GM19467 (cell line): ENCODE measurements around the gene NOD2.

Experiments used
- ATAC-seq: cut with Tn5 transposase; IDR thresholded peaks from one replicate; pipeline ENCODE4 v1.9.1; 2021; ENCODE audit warnings: mild to moderate bottlenecking, moderate library complexity; ENCODE audit not compliant: unreplicated experiment

NOD2 gene

DNA sequence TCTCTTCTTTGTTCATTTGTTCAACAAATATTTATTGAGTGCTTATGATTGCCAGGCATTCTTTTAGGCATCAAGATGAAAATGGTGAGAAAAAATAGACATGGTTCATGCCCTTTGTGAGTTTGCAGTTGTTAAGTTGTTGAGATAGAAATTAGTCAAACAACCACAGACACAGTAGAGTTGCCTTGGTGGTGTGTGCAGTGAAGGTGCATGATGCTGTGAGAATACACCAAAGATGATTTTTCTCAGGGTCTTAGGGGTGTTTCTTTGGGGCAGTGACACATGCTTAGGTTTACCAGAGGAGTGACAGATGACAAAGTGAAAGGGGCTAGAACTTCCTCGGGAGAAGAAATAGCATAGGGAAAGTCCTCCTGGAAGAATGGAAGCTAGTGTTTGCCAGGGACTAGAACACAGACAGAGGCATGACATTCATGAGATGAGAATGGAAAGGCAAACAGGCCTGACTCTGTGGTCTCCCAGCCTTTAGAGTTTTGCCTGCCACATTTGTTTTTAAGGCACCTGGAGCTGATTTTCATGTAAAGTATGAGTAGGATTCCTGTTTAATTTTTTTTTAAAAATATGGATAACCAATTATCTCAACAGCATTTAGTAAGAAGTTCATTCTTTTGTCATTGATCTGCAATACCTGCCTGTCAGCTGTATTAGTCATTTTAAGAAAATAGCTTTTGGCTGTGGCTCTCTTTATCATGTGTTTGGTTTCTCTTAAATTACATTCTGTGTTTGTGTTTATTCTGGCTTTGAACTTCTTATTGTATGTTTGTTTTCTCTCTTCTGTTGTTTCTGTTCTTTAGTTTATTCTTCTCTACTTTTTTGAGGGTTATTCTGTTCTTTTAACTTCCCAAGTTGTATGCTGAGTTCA, 85.1 kb downstream of the NOD2 start:
- ATAC-seq: no peak

DNA sequence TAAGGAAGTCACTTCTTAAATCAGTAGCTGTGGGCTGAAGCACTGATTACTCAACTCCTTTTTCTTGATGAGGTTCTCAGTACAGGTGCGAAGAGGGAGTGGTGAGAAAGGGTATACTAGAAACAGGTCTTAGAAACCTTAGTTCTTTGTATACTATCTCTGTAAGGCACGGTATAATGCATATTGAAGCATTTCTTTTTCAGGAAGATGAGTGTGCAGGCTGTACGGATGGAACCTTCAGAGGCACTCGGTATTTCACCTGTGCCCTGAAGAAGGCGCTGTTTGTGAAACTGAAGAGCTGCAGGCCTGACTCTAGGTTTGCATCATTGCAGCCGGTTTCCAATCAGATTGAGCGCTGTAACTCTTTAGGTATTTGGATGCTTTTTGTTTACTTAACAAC, 87.6 kb downstream of the NOD2 start:
- ATAC-seq: no peak

DNA sequence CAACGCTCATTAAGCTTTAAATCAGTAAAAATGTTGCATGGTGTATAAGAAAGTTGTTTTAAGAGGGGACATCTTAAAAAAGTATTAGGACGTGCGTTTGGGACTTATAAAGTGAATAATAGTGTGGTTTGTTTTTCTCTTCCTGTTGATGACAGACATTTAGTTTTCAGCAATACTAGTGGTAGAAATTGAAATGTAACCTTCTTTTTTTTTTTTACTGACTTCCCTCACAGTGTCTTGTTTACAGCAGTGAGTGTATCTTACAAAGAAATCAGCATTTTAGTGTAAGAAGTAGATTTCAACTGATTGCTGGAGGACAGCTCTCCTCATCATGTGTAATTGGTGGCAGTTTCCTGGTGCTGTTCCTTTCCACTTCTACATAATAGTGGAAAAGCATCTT, 88.1 kb downstream of the NOD2 start:
- ATAC-seq: no peak
